Endothelial cell of umbilical vein (primary cell): ENCODE results near the gene ITGA3. TPM values are rescaled to one million over a fixed set of nuclear protein-coding genes. Genes with fewer than 3 reads are reported as not detected.

Experiments used
- BruUV-seq: library from RNA; stranded (reverse); fragments of 400-500 nt; replicated peaks from 2 replicates; lab custom pipeline; 2021; lab: Mats Ljungman, UMichigan
- CTCF ChIA-PET: fragments of 300-600, 350-600 bp; sonication (Branson Sonifier 250); formaldehyde crosslinking; loops from one replicate; lab custom pipeline; 2021; ENCODE audit warnings: antibody characterized with exemption, inconsistent platforms; lab: Charles Lee
- POLR2A ChIA-PET: fragments of 300-600, 350-600 bp; sonication (Branson Sonifier 250); formaldehyde crosslinking; loops from one replicate; lab custom pipeline; 2021; ENCODE audit warnings: antibody characterized with exemption, inconsistent platforms; lab: Charles Lee
- DNase-seq: peaks from one replicate; pipeline ENCODE4 v3.0.0-alpha.2; 2011; ENCODE audit warnings: low read depth, low spot score
- FAIRE-seq: peaks from 2 replicates; lab custom pipeline; 2011; peaks lifted over from hg19 to GRCh38; lab: Jason Lieb, UNC
- H2AFZ ChIP-seq: 2 replicates; pipeline ENCODE4 v1.6.0; 2012; ENCODE audit warnings: low read depth, low read length, control low read depth, inconsistent platforms
- H3K27ac ChIP-seq: 2 replicates; pipeline ENCODE4 v1.5.1; 2011; ENCODE audit warnings: low read depth, mild to moderate bottlenecking, control low read depth, low read length, moderate library complexity; ENCODE audit not compliant: insufficient read depth
- H3K27me3 ChIP-seq, 2 experiments: 2 replicates each; pipeline versions ENCODE4 v1.6.0 to v1.6.1; 2011; ENCODE audit warnings: low read length in 2 of 2, mixed read lengths in 1 of 2; ENCODE audit not compliant: control insufficient read depth in 2 of 2, insufficient read depth in 2 of 2
- H3K36me3 ChIP-seq, 2 experiments: 2 replicates in 1 of 2; 3 replicates in 1 of 2; pipeline ENCODE4 v1.5.1; 2011; ENCODE audit warnings: low read length in 2 of 2, mild to moderate bottlenecking in 1 of 2, moderate library complexity in 1 of 2; ENCODE audit not compliant: control insufficient read depth in 2 of 2, insufficient read depth in 2 of 2; ENCODE audit errors: extremely low read depth in 1 of 2
- H3K4me1 ChIP-seq: 3 replicates; pipeline ENCODE4 v1.5.1; 2011; ENCODE audit warnings: mild to moderate bottlenecking, low read length; ENCODE audit not compliant: control insufficient read depth, insufficient read depth; ENCODE audit errors: extremely low read depth
- H3K4me2 ChIP-seq: 2 replicates; pipeline ENCODE4 v1.6.1; 2011; ENCODE audit warnings: low read length, control low read depth, mixed read lengths; ENCODE audit not compliant: insufficient read depth
- H3K4me3 ChIP-seq, 3 experiments: fragments of 200-600 bp in 1 of 3; sonication (generic), shearing (Covaris generic) in 1 of 3; replicated peaks in 1 of 3; 2 replicates each; pipeline ENCODE4 v1.5.1; 2011 to 2016; ENCODE audit warnings: control low read depth in 3 of 3, low read length in 3 of 3, mild to moderate bottlenecking in 2 of 3, inconsistent platforms in 1 of 3, low read depth in 1 of 3, moderate library complexity in 1 of 3; ENCODE audit not compliant: insufficient read depth in 1 of 3
- H3K79me2 ChIP-seq: 2 replicates; pipeline ENCODE4 v1.6.0; 2012; ENCODE audit warnings: low read length, inconsistent platforms; ENCODE audit not compliant: control insufficient read depth, insufficient read depth
- H3K9ac ChIP-seq: replicated peaks from 2 replicates; pipeline ENCODE3; 2011; ENCODE audit warnings: low read length, control low read depth; ENCODE audit not compliant: insufficient read depth; ENCODE audit errors: extremely low read depth
- H3K9me1 ChIP-seq: replicated peaks from 3 replicates; pipeline ENCODE4 v1.6.0; 2011; ENCODE audit warnings: mild to moderate bottlenecking, low read length; ENCODE audit not compliant: control insufficient read depth, insufficient read depth; ENCODE audit errors: extremely low read depth
- H3K9me3 ChIP-seq: replicated peaks from 2 replicates; pipeline ENCODE4 v1.5.1; 2012; ENCODE audit warnings: low read length, inconsistent platforms; ENCODE audit not compliant: control insufficient read depth, insufficient read depth
- H4K20me1 ChIP-seq: replicated peaks from 2 replicates; pipeline ENCODE3; 2011; ENCODE audit warnings: mild to moderate bottlenecking, low read length; ENCODE audit not compliant: control insufficient read depth, insufficient read depth; ENCODE audit errors: extremely low read depth
- EZH2 ChIP-seq: IDR thresholded peaks from 2 replicates; pipeline ENCODE4 v1.6.1; 2012; ENCODE audit warnings: borderline replicate concordance, low read depth, mild to moderate bottlenecking, moderate library complexity, low read length, inconsistent platforms; ENCODE audit not compliant: severe bottlenecking
- FOS ChIP-seq: IDR thresholded peaks from 2 replicates; pipeline ENCODE4 v1.6.1; 2011; ENCODE audit warnings: mild to moderate bottlenecking, low read length, moderate library complexity, borderline replicate concordance; ENCODE audit not compliant: insufficient read depth
- GATA2 ChIP-seq: IDR thresholded peaks from 2 replicates; pipeline ENCODE4 v1.7.0; 2011; ENCODE audit warnings: low read depth, mild to moderate bottlenecking, moderate library complexity, mixed read lengths, low read length; ENCODE audit not compliant: insufficient read length, insufficient read depth
- JUN ChIP-seq: IDR thresholded peaks from 2 replicates; pipeline ENCODE4 v1.6.1; 2011; ENCODE audit warnings: borderline replicate concordance, low read depth; ENCODE audit not compliant: insufficient read length, insufficient read depth
- MYC ChIP-seq: IDR thresholded peaks from one replicate; pipeline ENCODE4 v1.6.1; 2011; ENCODE audit warnings: mild to moderate bottlenecking, low read depth, low read length
- POLR2A ChIP-seq: IDR thresholded peaks from 2 replicates; pipeline ENCODE4 v1.6.1; 2012; ENCODE audit warnings: low read depth, mild to moderate bottlenecking, control low read depth, low read length
- POLR2AphosphoS5 ChIP-seq: IDR thresholded peaks from 2 replicates; pipeline ENCODE4 v1.6.1; 2012; ENCODE audit warnings: low read depth, mild to moderate bottlenecking, control low read depth, low read length, moderate library complexity; ENCODE audit not compliant: insufficient read depth
- dilution Hi-C: fragments of 300-500 bp; cut with MboI; formaldehyde crosslinking; loops from one replicate; pipeline ENCODE4 v1.15.0; 2019; ENCODE audit warnings: low sequenced_read_pairs; ENCODE audit not compliant: extremely low pct_ligation_motif_present
- intact Hi-C: fragments of 100-400 bp; cut with micrococcal nuclease; formaldehyde crosslinking; loops from one replicate; pipeline ENCODE4 v1.10.0; 2022
- polyA plus RNA-seq, 4 experiments: library from polyadenylated mRNA; depleted of rRNA in 3 of 4; stranded (reverse) in 3 of 4; unstranded in 1 of 4; fragments of >200 nt; gene quantifications; 2 replicates each; pipeline versions ENCODE4 v1.2.1 to v1.2.3, GENCODE V29; 2011 to 2012; ENCODE audit warnings: missing spikeins in 1 of 4
- total RNA-seq: library from RNA; stranded (reverse); gene quantifications from 2 replicates; pipeline ENCODE4 v1.2.3, GENCODE V29; 2021
- TF ChIP-seq, protein P1 (sequence below): IDR thresholded peaks from 2 replicates; pipeline ENCODE4 v1.6.1; 2011; ENCODE audit not compliant: insufficient read depth, insufficient read length
- TF ChIP-seq, protein P2 (sequence below), 2 donors: IDR thresholded peaks; 1 replicate in 1 of 2; 2 replicates in 1 of 2; pipeline ENCODE4 v1.5.1; 2011; ENCODE audit warnings: low read length in 2 of 2, mild to moderate bottlenecking in 2 of 2, moderate library complexity in 2 of 2, control low read depth in 1 of 2, inconsistent platforms in 1 of 2, low read depth in 1 of 2; ENCODE audit not compliant: insufficient read depth in 1 of 2; ENCODE audit errors: extremely low read depth in 1 of 2

Gene ITGA3
- total and polyA plus RNA-seq, 2 donors (not counting 3 experiments of a cell fraction or from before 2014, with no cell fraction given), result 92.7 to 112 TPM

DNA sequence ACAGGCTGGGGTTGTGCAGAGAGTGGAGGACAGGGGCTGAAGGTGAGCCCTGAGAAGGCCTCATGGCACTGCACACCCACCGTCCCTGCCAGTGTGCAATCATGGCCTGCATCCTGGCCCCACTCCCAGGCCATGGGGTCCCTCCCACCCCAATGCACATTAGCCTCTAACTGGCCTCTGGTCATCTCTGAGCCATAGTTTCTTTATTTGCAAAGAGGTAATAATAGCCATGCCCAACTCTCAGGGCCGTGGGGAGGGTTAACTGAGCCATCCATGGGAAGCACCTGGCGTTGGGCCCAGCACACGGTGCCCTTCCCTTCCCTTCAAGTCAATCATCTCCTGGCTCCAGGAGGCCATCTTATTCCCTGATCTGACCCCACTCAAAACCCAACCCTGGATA lies 10.8 kb upstream of the ITGA3 start:
- no peaks in the 10 kb centered on the region for H3K9me1 ChIP-seq
- TF ChIP-seq FOS, result no peak
- no peak for TF ChIP-seq GATA2
- no peak for TF ChIP-seq POLR2A
- no peak for TF ChIP-seq JUN
- TF ChIP-seq MYC, result no peak
- TF ChIP-seq, protein P1, sequence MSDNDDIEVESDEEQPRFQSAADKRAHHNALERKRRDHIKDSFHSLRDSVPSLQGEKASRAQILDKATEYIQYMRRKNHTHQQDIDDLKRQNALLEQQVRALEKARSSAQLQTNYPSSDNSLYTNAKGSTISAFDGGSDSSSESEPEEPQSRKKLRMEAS, result no peak
- TF ChIP-seq, protein P2, sequence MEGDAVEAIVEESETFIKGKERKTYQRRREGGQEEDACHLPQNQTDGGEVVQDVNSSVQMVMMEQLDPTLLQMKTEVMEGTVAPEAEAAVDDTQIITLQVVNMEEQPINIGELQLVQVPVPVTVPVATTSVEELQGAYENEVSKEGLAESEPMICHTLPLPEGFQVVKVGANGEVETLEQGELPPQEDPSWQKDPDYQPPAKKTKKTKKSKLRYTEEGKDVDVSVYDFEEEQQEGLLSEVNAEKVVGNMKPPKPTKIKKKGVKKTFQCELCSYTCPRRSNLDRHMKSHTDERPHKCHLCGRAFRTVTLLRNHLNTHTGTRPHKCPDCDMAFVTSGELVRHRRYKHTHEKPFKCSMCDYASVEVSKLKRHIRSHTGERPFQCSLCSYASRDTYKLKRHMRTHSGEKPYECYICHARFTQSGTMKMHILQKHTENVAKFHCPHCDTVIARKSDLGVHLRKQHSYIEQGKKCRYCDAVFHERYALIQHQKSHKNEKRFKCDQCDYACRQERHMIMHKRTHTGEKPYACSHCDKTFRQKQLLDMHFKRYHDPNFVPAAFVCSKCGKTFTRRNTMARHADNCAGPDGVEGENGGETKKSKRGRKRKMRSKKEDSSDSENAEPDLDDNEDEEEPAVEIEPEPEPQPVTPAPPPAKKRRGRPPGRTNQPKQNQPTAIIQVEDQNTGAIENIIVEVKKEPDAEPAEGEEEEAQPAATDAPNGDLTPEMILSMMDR (IDR thresholded peaks at IDR 0.05; ENCODE audit: extremely low read depth in 1 of 2, insufficient read depth in 1 of 2, low read depth in 1 of 2, low read length in 2 of 2), result no peak
- TF ChIP-seq POLR2AphosphoS5, result no peak
- TF ChIP-seq EZH2, result no peak
- no peak overlapping the region for H3K4me2 ChIP-seq
- H2AFZ ChIP-seq, result no peak overlapping the region
- FAIRE-seq (no peak), DNase-seq (no peak)
- CTCF ChIA-PET, result interaction anchor here (1.0 kb wide), 1 partner anchor 18 kb away, joined by 7 read pairs; no protein-coding TSS in a partner anchor
- no TSS peak for BruUV-seq
- no peaks in the 10 kb centered on the region for H3K79me2 ChIP-seq
- no peaks in the 10 kb centered on the region for H3K36me3 ChIP-seq
- H3K27ac ChIP-seq, result no peak overlapping the region
- H3K27me3 ChIP-seq, result no peaks in the 10 kb centered on the region
- no peaks in the 10 kb centered on the region for H3K9me3 ChIP-seq
- H3K9ac ChIP-seq, result no peak overlapping the region
- H3K4me1 ChIP-seq, result peaks cover 40% of the 10 kb centered on the region
- no peaks in the 10 kb centered on the region for H4K20me1 ChIP-seq
- intact Hi-C loops (no loop called here), dilution Hi-C loops (no loop called here)
- H3K4me3 ChIP-seq, result no peak overlapping the region
- POLR2A ChIA-PET, result no interaction called here
